ENCODE data around the gene FBN1.

FBN1 gene

GRCh38 chr15:48625126-48625525 lies 20.4 kb downstream of the FBN1 start:
- Histone ChIP-seq H2BK120ac (ENCODE audit: low read depth, low read length) (no peak overlapping the region), H4K91ac (ENCODE audit: low read depth, low read length, poor library complexity) (no peak overlapping the region), H3K9me3 (replicated peaks in 1 of 2; ENCODE audit: control insufficient read depth in 2 of 2, insufficient read depth in 1 of 2, low read depth in 1 of 2, low read length in 2 of 2) (no peaks in the 10 kb centered on the region), H3K4me2 (ENCODE audit: insufficient read depth, low read length, poor library complexity, severe bottlenecking) (no peak overlapping the region), H2BK15ac (ENCODE audit: low read length) (no peak overlapping the region), H3K36me3 (replicated peaks in 1 of 2; ENCODE audit: control insufficient read depth in 2 of 2, insufficient read depth in 2 of 2, low read length in 2 of 2) (no peaks in the 10 kb centered on the region), H3K18ac (ENCODE audit: low read length) (no peak overlapping the region), H3K14ac (ENCODE audit: low read length) (no peak overlapping the region), H3K4ac (ENCODE audit: low read length) (no peak overlapping the region), H2BK12ac (ENCODE audit: low read length) (no peak overlapping the region), H3K4me3 (ENCODE audit: low read length in 2 of 2) (no peak overlapping the region), H3K27ac (replicated peaks; ENCODE audit: low read length) (no peak overlapping the region), H3K4me1 (ENCODE audit: control insufficient read depth in 2 of 2, insufficient read depth in 1 of 2, low read depth in 1 of 2, low read length in 2 of 2) (peaks cover 8 to 13% of the 10 kb centered on the region in 2 donors), H3K27me3 (ENCODE audit: control insufficient read depth in 3 of 3, insufficient read depth in 3 of 3, low read depth in 1 of 3, low read length in 3 of 3) (no peaks in the 10 kb centered on the region), H4K8ac (ENCODE audit: low read depth, low read length) (no peak overlapping the region), H3K9ac (ENCODE audit: low read depth, low read length, poor library complexity) (no peak overlapping the region), H2AFZ (ENCODE audit: low read length) (no peak overlapping the region), H3K79me1 (ENCODE audit: low read depth, low read length) (no peaks in the 10 kb centered on the region), H2AK5ac (ENCODE audit: low read depth, low read length) (no peak overlapping the region), H2BK5ac (ENCODE audit: low read length) (no peak overlapping the region), H3K23ac (ENCODE audit: low read depth, low read length, poor library complexity) (no peak overlapping the region)
- no CpG with 5 or more reads among the region's 2 CpGs for WGBS, 2 donors (ENCODE audit: extremely low coverage in 2 of 2, insufficient read length in 2 of 2, insufficient replicate concordance in 1 of 2)
- DNase-seq (ENCODE audit: low spot score), result no peak

DNA sequence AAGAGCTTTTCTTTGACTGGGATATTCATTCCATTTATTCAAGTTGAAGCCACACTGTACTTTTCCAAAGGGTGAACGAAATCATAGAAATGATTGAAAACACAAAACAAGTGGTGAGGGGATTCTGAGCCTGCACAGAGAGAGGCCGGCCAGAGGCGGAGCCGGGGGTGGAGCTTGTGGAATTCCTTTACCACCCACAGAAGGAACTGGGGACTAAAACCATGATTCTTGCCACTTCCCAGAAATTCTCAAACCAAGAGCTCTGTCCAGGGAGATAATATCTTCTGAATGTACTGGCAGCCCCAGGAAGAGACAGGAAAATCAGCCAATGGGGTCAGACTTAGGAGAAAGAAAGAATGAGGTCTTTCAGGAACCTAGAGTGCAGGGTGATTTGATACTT lies 20.8 kb downstream of the FBN1 start:
- Histone ChIP-seq H3K4me3 (ENCODE audit: low read length in 2 of 2) (no peak overlapping the region), H2BK15ac (ENCODE audit: low read length) (no peak overlapping the region), H3K18ac (ENCODE audit: low read length) (no peak overlapping the region), H3K27me3 (ENCODE audit: control insufficient read depth in 3 of 3, insufficient read depth in 3 of 3, low read depth in 1 of 3, low read length in 3 of 3) (no peaks in the 10 kb centered on the region), H3K23ac (ENCODE audit: low read depth, low read length, poor library complexity) (no peak overlapping the region), H3K4ac (ENCODE audit: low read length) (no peak overlapping the region), H3K4me2 (ENCODE audit: insufficient read depth, low read length, poor library complexity, severe bottlenecking) (no peak overlapping the region), H4K8ac (ENCODE audit: low read depth, low read length) (no peak overlapping the region), H2BK5ac (ENCODE audit: low read length) (no peak overlapping the region), H2BK120ac (ENCODE audit: low read depth, low read length) (no peak overlapping the region), H2AFZ (ENCODE audit: low read length) (no peak overlapping the region), H3K79me1 (ENCODE audit: low read depth, low read length) (no peaks in the 10 kb centered on the region), H3K14ac (ENCODE audit: low read length) (no peak overlapping the region), H3K27ac (replicated peaks; ENCODE audit: low read length) (no peak overlapping the region), H3K9me3 (replicated peaks in 1 of 2; ENCODE audit: control insufficient read depth in 2 of 2, insufficient read depth in 1 of 2, low read depth in 1 of 2, low read length in 2 of 2) (no peaks in the 10 kb centered on the region), H4K91ac (ENCODE audit: low read depth, low read length, poor library complexity) (no peak overlapping the region), H3K9ac (ENCODE audit: low read depth, low read length, poor library complexity) (no peak overlapping the region), H2BK12ac (ENCODE audit: low read length) (no peak overlapping the region), H3K36me3 (replicated peaks in 1 of 2; ENCODE audit: control insufficient read depth in 2 of 2, insufficient read depth in 2 of 2, low read length in 2 of 2) (no peaks in the 10 kb centered on the region), H2AK5ac (ENCODE audit: low read depth, low read length) (no peak overlapping the region), H3K4me1 (ENCODE audit: control insufficient read depth in 2 of 2, insufficient read depth in 1 of 2, low read depth in 1 of 2, low read length in 2 of 2) (peaks cover 8 to 13% of the 10 kb centered on the region in 2 donors)
- WGBS, 2 donors (ENCODE audit: extremely low coverage in 2 of 2, insufficient read length in 2 of 2, insufficient replicate concordance in 1 of 2), result no CpG with 5 or more reads among the region's 4 CpGs
- no peak for DNase-seq (ENCODE audit: low spot score)

DNA sequence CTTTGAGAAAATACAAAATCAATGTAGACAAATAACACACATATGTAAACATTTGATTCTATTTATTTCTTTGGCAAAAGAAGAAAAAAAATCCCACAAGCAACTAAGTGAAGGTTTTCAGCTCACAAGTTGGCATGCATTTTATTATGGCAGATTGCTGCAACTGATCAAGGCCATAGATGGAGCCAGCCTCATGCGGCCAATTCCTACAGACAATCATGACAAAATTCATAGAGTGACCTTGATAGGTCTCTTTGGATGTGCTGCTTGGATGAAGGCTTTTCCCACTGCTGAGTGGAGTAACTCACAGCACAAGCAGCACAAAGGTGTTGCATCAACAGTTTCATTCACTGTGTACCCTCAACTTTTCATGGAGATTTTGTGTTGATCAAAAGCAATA lies 22.1 kb downstream of the FBN1 start:
- no peak for DNase-seq (ENCODE audit: low spot score)
- no CpG with 5 or more reads among the region's 1 CpG for WGBS, 2 donors (ENCODE audit: extremely low coverage in 2 of 2, insufficient read length in 2 of 2, insufficient replicate concordance in 1 of 2)
- no peak overlapping the region for H3K4me3 ChIP-seq (ENCODE audit: low read length in 2 of 2)
- no peak overlapping the region for H2BK15ac ChIP-seq (ENCODE audit: low read length)
- no peak overlapping the region for H2AK5ac ChIP-seq (ENCODE audit: low read depth, low read length)
- H3K4me2 ChIP-seq (ENCODE audit: insufficient read depth, low read length, poor library complexity, severe bottlenecking), result no peak overlapping the region
- no peak overlapping the region for H3K9ac ChIP-seq (ENCODE audit: low read depth, low read length, poor library complexity)
- H4K91ac ChIP-seq (ENCODE audit: low read depth, low read length, poor library complexity), result no peak overlapping the region
- no peaks in the 10 kb centered on the region for H3K79me1 ChIP-seq (ENCODE audit: low read depth, low read length)
- H3K4ac ChIP-seq (ENCODE audit: low read length), result no peak overlapping the region
- no peak overlapping the region for H2AFZ ChIP-seq (ENCODE audit: low read length)
- no peaks in the 10 kb centered on the region for H3K36me3 ChIP-seq (replicated peaks in 1 of 2; ENCODE audit: control insufficient read depth in 2 of 2, insufficient read depth in 2 of 2, low read length in 2 of 2)
- no peak overlapping the region for H2BK5ac ChIP-seq (ENCODE audit: low read length)
- H3K4me1 ChIP-seq (ENCODE audit: control insufficient read depth in 2 of 2, insufficient read depth in 1 of 2, low read depth in 1 of 2, low read length in 2 of 2), result peaks cover 8 to 13% of the 10 kb centered on the region in 2 donors
- H2BK12ac ChIP-seq (ENCODE audit: low read length), result no peak overlapping the region
- H3K18ac ChIP-seq (ENCODE audit: low read length), result no peak overlapping the region
- peaks cover 0 to 1% of the 10 kb centered on the region in 2 donors for H3K9me3 ChIP-seq (replicated peaks in 1 of 2; ENCODE audit: control insufficient read depth in 2 of 2, insufficient read depth in 1 of 2, low read depth in 1 of 2, low read length in 2 of 2)
- no peak overlapping the region for H2BK120ac ChIP-seq (ENCODE audit: low read depth, low read length)
- no peak overlapping the region for H4K8ac ChIP-seq (ENCODE audit: low read depth, low read length)
- H3K23ac ChIP-seq (ENCODE audit: low read depth, low read length, poor library complexity), result no peak overlapping the region
- no peaks in the 10 kb centered on the region for H3K27me3 ChIP-seq (ENCODE audit: control insufficient read depth in 3 of 3, insufficient read depth in 3 of 3, low read depth in 1 of 3, low read length in 3 of 3)
- no peak overlapping the region for H3K14ac ChIP-seq (ENCODE audit: low read length)
- H3K27ac ChIP-seq (replicated peaks; ENCODE audit: low read length), result no peak overlapping the region

DNA sequence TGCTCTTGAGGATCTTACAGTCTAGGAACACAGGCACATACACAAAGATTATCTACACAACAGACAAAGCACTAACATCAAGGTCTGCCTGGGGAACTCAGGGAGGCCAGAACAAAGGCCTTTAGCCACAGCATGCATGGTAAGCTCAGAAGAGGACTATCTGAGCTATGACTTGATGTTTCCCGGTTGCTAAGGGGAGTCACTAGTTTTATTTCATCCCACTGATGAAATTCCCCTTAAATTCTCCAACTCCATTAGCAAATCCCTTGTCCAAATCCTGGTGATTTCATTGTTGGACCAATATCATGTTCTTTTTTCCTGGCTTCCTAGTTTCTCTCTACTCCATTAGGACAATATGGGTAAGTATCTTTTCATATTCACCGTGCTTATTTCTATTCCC lies 23.3 kb downstream of the FBN1 start:
- Histone ChIP-seq H4K8ac (ENCODE audit: low read depth, low read length) (no peak overlapping the region), H2AK5ac (ENCODE audit: low read depth, low read length) (no peak overlapping the region), H3K27ac (replicated peaks; ENCODE audit: low read length) (no peak overlapping the region), H3K27me3 (ENCODE audit: control insufficient read depth in 3 of 3, insufficient read depth in 3 of 3, low read depth in 1 of 3, low read length in 3 of 3) (no peaks in the 10 kb centered on the region), H3K9ac (ENCODE audit: low read depth, low read length, poor library complexity) (no peak overlapping the region), H3K4me2 (ENCODE audit: insufficient read depth, low read length, poor library complexity, severe bottlenecking) (no peak overlapping the region), H3K79me1 (ENCODE audit: low read depth, low read length) (peaks cover 2% of the 10 kb centered on the region), H3K36me3 (replicated peaks in 1 of 2; ENCODE audit: control insufficient read depth in 2 of 2, insufficient read depth in 2 of 2, low read length in 2 of 2) (no peaks in the 10 kb centered on the region), H2BK12ac (ENCODE audit: low read length) (no peak overlapping the region), H3K14ac (ENCODE audit: low read length) (no peak overlapping the region), H4K91ac (ENCODE audit: low read depth, low read length, poor library complexity) (no peak overlapping the region), H3K23ac (ENCODE audit: low read depth, low read length, poor library complexity) (no peak overlapping the region), H2BK15ac (ENCODE audit: low read length) (no peak overlapping the region), H3K4me1 (ENCODE audit: control insufficient read depth in 2 of 2, insufficient read depth in 1 of 2, low read depth in 1 of 2, low read length in 2 of 2) (peaks cover 1 to 5% of the 10 kb centered on the region in 2 donors), H3K9me3 (replicated peaks in 1 of 2; ENCODE audit: control insufficient read depth in 2 of 2, insufficient read depth in 1 of 2, low read depth in 1 of 2, low read length in 2 of 2) (peaks cover 0 to 4% of the 10 kb centered on the region in 2 donors), H2BK120ac (ENCODE audit: low read depth, low read length) (no peak overlapping the region), H3K18ac (ENCODE audit: low read length) (no peak overlapping the region), H2AFZ (ENCODE audit: low read length) (no peak overlapping the region), H2BK5ac (ENCODE audit: low read length) (no peak overlapping the region), H3K4ac (ENCODE audit: low read length) (no peak overlapping the region), H3K4me3 (ENCODE audit: low read length in 2 of 2) (no peak overlapping the region)
- no CpG with 5 or more reads among the region's 2 CpGs for WGBS, 2 donors (ENCODE audit: extremely low coverage in 2 of 2, insufficient read length in 2 of 2, insufficient replicate concordance in 1 of 2)
- DNase-seq (ENCODE audit: low spot score), result no peak
